GM21717 (cell line): ENCODE data around the gene ARL15.

Experiments
- ATAC-seq: cut with Tn5 transposase; IDR thresholded peaks from one replicate; pipeline ENCODE4 v1.9.1; 2021; ENCODE audit warnings: mild to moderate bottlenecking, moderate library complexity; ENCODE audit not compliant: unreplicated experiment

ARL15 gene

GRCh38 chr5:53917095-53917494 is 393.3 kb downstream of the ARL15 start:
- no peak for ATAC-seq

GRCh38 chr5:53915120-53915519 is 395.3 kb downstream of the ARL15 start:
- no peak for ATAC-seq

- no peak for ATAC-seq
Measured at GRCh38 chr5:53913941-53914340, 396.4 kb downstream of the ARL15 start.

- no peak for ATAC-seq
Measured at GRCh38 chr5:53908757-53909156, 401.6 kb downstream of the ARL15 start.

- no peak for ATAC-seq
Measured at GRCh38 chr5:53907827-53908226, 402.5 kb downstream of the ARL15 start.

- no peak for ATAC-seq
Measured at GRCh38 chr5:53906736-53907135, 403.6 kb downstream of the ARL15 start.

GRCh38 chr5:53902296-53902907 is 408.0 kb downstream of the ARL15 start:
- no peak for ATAC-seq

GRCh38 chr5:53900677-53901076 is 409.7 kb downstream of the ARL15 start:
- ATAC-seq, result no peak

- no peak for ATAC-seq
Measured at GRCh38 chr5:53895091-53895683, 415.2 kb downstream of the ARL15 start.

- ATAC-seq, result no peak
Measured at GRCh38 chr5:53893626-53894025, 416.7 kb downstream of the ARL15 start.

- ATAC-seq, result no peak
Measured at GRCh38 chr5:53892224-53892623, 418.1 kb downstream of the ARL15 start.

GRCh38 chr5:53891159-53891558 is 419.2 kb downstream of the ARL15 start:
- ATAC-seq, result no peak

GRCh38 chr5:53890490-53890889 is 419.9 kb downstream of the ARL15 start:
- no peak for ATAC-seq

GRCh38 chr5:53884844-53885243 is 425.5 kb downstream of the ARL15 start:
- no peak for ATAC-seq

- no peak for ATAC-seq
Measured at GRCh38 chr5:53884417-53884816, 426.0 kb downstream of the ARL15 start.

- no peak for ATAC-seq
Measured at GRCh38 chr5:53882676-53883031, 427.7 kb downstream of the ARL15 start.

GRCh38 chr5:53882006-53882675 is 428.2 kb downstream of the ARL15 start:
- ATAC-seq, result no peak

GRCh38 chr5:53879708-53880323 is 430.6 kb downstream of the ARL15 start:
- no peak for ATAC-seq

- ATAC-seq, result no peak
Measured at GRCh38 chr5:53878015-53878414, 432.4 kb downstream of the ARL15 start.

GRCh38 chr5:53877243-53877642 is 433.1 kb downstream of the ARL15 start:
- no peak for ATAC-seq

- ATAC-seq, result no peak
Measured at GRCh38 chr5:53874409-53874808, 436.0 kb downstream of the ARL15 start.

- no peak for ATAC-seq
Measured at GRCh38 chr5:53873235-53873634, 437.1 kb downstream of the ARL15 start.
